Left ventricle myocardium inferior (tissue), 1 donor: Measurements from ENCODE around the gene KIAA0319L. TPM values are rescaled to one million over a fixed set of nuclear protein-coding genes. Genes with fewer than 3 reads are reported as not detected.
A peak's percentile ranks its signal among the peaks of the same experiment; 100 is the strongest.

Source experiments
- DNase-seq: peaks from one replicate; pipeline ENCODE4 v3.0.0-alpha.2; 2020
- H3K27ac ChIP-seq: fragments of 200-600 bp; replicated peaks from 2 replicates; pipeline ENCODE4 v1.8.0; 2021
- H3K27me3 ChIP-seq: fragments of 200-600 bp; 2 replicates; pipeline ENCODE4 v1.8.0; 2021; ENCODE audit warnings: low read depth
- H3K36me3 ChIP-seq: fragments of 200-600 bp; 2 replicates; pipeline ENCODE4 v1.8.0; 2021
- H3K4me1 ChIP-seq: fragments of 200-600 bp; 2 replicates; pipeline ENCODE4 v1.8.0; 2021
- H3K4me3 ChIP-seq: fragments of 200-600 bp; 2 replicates; pipeline ENCODE4 v1.8.0; 2021; ENCODE audit warnings: mild to moderate bottlenecking, moderate library complexity
- H3K9me3 ChIP-seq: fragments of 200-600 bp; replicated peaks from 2 replicates; pipeline ENCODE4 v1.8.0; 2021
- intact Hi-C: fragments of 100-400 bp; cut with micrococcal nuclease; formaldehyde crosslinking; loops from one replicate; pipeline ENCODE4 v1.11.0; 2022
- total RNA-seq: library from RNA; stranded (reverse); fragmentation: NEBNext Ultra II Directional; extraction: Animal tissue kit (Norgen Biotek cat#: 25700); gene quantifications from one replicate; pipeline ENCODE4 v1.2.1, GENCODE V29; 2021
- TF ChIP-seq, protein P1 (sequence below): fragments of 200-600 bp; IDR thresholded peaks from 2 replicates; pipeline ENCODE4 v1.8.0; 2021; ENCODE audit warnings: antibody characterized with exemption, mild to moderate bottlenecking, borderline replicate concordance
- donor health status: DM: no; HTN: yes; CAD: no; lungs with severe emphysema.

Gene KIAA0319L
- total RNA-seq, 1 donor from 2014 or later, result 64.3 TPM

DNA sequence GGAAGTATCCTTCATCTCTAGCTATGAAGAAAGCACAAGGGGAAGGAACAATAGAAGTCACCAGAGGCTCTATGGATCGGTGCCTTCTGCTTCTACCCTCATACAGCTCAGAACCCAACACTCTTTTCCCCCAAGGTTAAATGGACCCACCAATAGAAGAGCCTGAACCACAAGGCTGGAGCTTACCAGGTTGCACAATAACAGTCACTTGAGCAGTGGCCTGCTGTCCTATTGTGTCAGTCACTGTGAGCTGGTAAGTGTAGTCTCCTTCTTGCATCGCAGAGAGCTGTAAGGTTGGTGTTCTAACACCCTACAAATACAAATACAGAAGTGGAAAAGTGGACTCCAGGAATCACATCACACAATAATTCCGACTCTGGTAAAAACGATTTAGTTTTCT is 103.0 kb downstream of the KIAA0319L start:
- Histone ChIP-seq H3K4me1 (peaks cover 46% of the 10 kb centered on the region), H3K27ac (no peak overlapping the region), H3K36me3 (peaks cover 57% of the 10 kb centered on the region), H3K9me3 (no peaks in the 10 kb centered on the region), H3K4me3 (no peak overlapping the region), H3K27me3 (no peaks in the 10 kb centered on the region)
- intact Hi-C loops, result loop anchor here (5.0 kb wide), 1 partner anchor 108 kb away; no protein-coding TSS in a partner anchor
- DNase-seq, result no peak
- TF ChIP-seq, protein P1, sequence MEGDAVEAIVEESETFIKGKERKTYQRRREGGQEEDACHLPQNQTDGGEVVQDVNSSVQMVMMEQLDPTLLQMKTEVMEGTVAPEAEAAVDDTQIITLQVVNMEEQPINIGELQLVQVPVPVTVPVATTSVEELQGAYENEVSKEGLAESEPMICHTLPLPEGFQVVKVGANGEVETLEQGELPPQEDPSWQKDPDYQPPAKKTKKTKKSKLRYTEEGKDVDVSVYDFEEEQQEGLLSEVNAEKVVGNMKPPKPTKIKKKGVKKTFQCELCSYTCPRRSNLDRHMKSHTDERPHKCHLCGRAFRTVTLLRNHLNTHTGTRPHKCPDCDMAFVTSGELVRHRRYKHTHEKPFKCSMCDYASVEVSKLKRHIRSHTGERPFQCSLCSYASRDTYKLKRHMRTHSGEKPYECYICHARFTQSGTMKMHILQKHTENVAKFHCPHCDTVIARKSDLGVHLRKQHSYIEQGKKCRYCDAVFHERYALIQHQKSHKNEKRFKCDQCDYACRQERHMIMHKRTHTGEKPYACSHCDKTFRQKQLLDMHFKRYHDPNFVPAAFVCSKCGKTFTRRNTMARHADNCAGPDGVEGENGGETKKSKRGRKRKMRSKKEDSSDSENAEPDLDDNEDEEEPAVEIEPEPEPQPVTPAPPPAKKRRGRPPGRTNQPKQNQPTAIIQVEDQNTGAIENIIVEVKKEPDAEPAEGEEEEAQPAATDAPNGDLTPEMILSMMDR, result no peak

DNA sequence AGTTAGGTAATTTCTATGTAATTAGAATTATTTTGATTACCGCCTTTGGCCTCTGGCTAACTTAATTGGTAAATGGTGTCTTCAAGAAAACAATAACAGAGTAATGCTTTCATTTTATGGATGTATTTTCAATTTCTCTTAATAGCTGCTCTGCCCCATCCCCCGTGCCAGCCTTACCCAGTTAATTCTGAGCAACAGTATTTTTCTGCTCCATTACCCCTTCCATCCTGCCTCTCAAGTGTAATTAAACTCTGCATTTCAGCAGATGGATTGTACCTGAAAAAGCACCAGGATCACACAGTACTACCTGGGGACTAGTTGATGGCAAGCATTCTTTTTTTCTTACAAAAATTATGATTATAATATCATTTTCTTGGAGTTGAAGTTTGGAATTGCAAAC is 104.2 kb downstream of the KIAA0319L start:
- TF ChIP-seq, protein P1, result no peak
- no peaks in the 10 kb centered on the region for H3K27me3 ChIP-seq
- no peak overlapping the region for H3K4me3 ChIP-seq
- H3K4me1 ChIP-seq, result peaks cover 58% of the 10 kb centered on the region
- peaks cover 59% of the 10 kb centered on the region for H3K36me3 ChIP-seq
- H3K9me3 ChIP-seq, result no peaks in the 10 kb centered on the region
- no peak for DNase-seq
- peak overlapping the region; percentile 63 for H3K27ac ChIP-seq
- intact Hi-C loops, result loop anchor here (5.0 kb wide), 1 partner anchor 109 kb away; no protein-coding TSS in a partner anchor

DNA sequence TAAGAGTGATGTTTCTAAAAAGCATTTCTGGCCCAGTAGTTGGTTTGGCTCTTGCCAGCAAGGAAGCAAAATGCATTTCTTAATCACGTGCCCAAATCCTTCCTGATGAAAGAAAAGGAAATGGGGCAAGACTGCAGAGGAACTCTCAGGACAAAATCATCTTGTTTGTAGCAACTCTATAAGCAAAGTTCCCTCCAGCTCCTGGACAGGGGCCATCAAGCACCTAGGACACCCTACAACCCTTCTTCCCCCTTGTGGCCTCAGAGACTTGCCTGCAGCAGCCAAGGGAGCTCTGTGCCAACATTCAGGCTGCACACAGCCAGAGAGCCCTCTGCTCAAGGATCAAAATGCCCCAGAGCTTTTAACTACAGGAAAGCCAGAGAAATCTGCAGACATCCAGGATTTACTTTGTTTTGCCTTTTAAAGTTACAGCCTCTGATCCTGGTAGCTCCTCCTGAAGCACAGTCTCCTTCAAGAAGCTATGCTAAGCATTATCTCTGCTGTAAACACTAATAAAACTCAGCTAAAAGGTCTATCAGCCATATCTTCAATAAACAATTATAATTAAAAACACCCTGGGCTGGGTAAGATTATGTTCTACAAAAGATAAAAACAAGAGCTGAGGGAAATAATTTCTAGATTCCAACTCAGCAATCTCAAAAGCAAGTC is 105.0 kb downstream of the KIAA0319L start:
- H3K27me3 ChIP-seq, result no peaks in the 10 kb centered on the region
- H3K4me1 ChIP-seq, result peaks cover 65% of the 10 kb centered on the region
- H3K36me3 ChIP-seq, result peaks cover 64% of the 10 kb centered on the region
- peak; percentile 60 for DNase-seq
- TF ChIP-seq, protein P1, result peak; percentile 48
- intact Hi-C loops, result loop anchor here (5.0 kb wide), 1 partner anchor 110 kb away; no protein-coding TSS in a partner anchor
- H3K4me3 ChIP-seq, result no peak overlapping the region
- H3K27ac ChIP-seq, result peak overlapping the region; percentile 63
- no peaks in the 10 kb centered on the region for H3K9me3 ChIP-seq

DNA sequence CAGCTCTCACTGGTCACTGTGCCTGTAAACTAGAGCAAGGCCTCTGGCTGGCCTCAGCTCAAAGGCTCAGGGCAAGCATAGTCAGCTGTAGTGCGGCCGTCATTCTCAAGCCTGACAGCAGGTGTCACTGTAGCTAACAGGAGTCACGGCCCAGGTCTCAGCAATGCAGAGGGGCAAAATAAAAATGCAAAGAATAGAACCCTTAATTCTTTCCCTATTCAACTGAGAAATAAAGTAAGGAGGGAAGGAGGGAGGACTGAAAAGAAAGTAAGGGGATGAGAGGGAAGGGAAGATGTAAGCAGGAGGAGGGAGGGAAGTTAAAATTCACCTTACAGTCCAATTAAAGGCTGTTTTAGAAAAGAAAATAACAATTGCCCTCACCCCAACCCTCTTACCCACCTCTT is 106.1 kb downstream of the KIAA0319L start:
- TF ChIP-seq, protein P1, result peak; percentile 88
- Histone ChIP-seq H3K4me1 (peaks cover 65% of the 10 kb centered on the region), H3K4me3 (no peak overlapping the region), H3K27me3 (no peaks in the 10 kb centered on the region), H3K36me3 (peaks cover 66% of the 10 kb centered on the region), H3K9me3 (no peaks in the 10 kb centered on the region), H3K27ac (peak overlapping the region; percentile 63)
- peak; percentile 83 for DNase-seq
- intact Hi-C loops, result loop anchor here (5.0 kb wide), 1 partner anchor 111 kb away; no protein-coding TSS in a partner anchor

DNA sequence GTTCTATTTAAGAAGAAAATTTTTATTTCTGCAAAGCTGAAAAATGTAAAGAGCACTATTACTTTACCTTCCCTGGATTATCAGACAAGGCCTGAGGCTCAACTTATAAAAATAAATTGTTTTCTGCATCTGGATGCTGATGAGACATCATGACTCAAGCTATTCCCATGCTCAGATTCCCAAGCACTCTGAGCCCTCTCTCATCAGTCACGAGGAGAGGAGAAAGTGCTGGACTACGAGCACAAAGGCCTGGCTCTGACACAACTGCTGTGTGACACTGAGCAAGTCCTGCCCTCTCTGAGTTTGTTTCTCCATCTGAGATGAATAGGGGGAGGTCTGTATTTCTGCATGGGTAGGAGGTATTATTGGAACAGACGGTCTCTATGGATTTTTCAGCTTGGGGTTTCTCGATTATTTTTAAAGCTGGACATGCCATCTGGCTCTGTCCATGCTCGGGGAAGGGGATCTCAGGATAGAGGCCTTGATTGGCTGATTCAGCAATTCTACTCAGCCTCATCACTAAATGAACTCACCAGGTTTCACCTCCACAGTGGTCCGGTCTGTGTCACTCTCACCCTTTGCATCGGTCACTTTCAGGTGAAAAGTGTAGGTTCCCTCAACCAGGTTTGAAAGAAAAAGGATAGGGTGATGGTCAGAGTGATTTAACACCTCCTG is 107.7 kb downstream of the KIAA0319L start:
- TF ChIP-seq, protein P1, result no peak
- intact Hi-C loops, result loop anchor here (5.0 kb wide), 1 partner anchor 113 kb away; no protein-coding TSS in a partner anchor
- Histone ChIP-seq H3K4me1 (peaks cover 60% of the 10 kb centered on the region), H3K36me3 (peaks cover 76% of the 10 kb centered on the region), H3K9me3 (no peaks in the 10 kb centered on the region), H3K27ac (no peak overlapping the region), H3K4me3 (no peak overlapping the region), H3K27me3 (no peaks in the 10 kb centered on the region)
- DNase-seq, result no peak
